Endodermal cell (in vitro differentiated cells): ENCODE measurements around the gene PTPN1. TPM values are rescaled to one million over a fixed set of nuclear protein-coding genes. Genes with fewer than 3 reads are reported as not detected.

ENCODE experiments used
- DNase-seq: peaks from one replicate; pipeline ENCODE4 v3.0.0-alpha.2; 2017
- H3K27ac ChIP-seq: 2 replicates; pipeline ENCODE4 v1.5.1; 2013; ENCODE audit warnings: mild to moderate bottlenecking, low read depth, low read length, moderate library complexity
- H3K27me3 ChIP-seq: 2 replicates; pipeline ENCODE4 v1.6.1; 2013; ENCODE audit warnings: mild to moderate bottlenecking, low read length, moderate library complexity; ENCODE audit not compliant: insufficient read depth, control insufficient read depth, poor library complexity, severe bottlenecking
- H3K36me3 ChIP-seq: 2 replicates; pipeline ENCODE4 v1.7.0; 2013; ENCODE audit warnings: mild to moderate bottlenecking, low read length, moderate library complexity; ENCODE audit not compliant: control insufficient read depth, insufficient read depth
- H3K4me1 ChIP-seq: one replicate; pipeline ENCODE4 v1.7.0; 2013; ENCODE audit warnings: low read length; ENCODE audit not compliant: control insufficient read depth, insufficient read depth
- H3K4me3 ChIP-seq: 2 replicates; pipeline ENCODE4 v1.5.1; 2013; ENCODE audit warnings: mild to moderate bottlenecking, low read length, moderate library complexity
- H3K9ac ChIP-seq: 2 replicates; pipeline ENCODE4 v1.6.1; 2013; ENCODE audit warnings: mild to moderate bottlenecking, low read length, moderate library complexity; ENCODE audit not compliant: poor library complexity, severe bottlenecking; ENCODE audit errors: extremely low read depth
- H3K9me3 ChIP-seq: 2 replicates; pipeline ENCODE4 v1.6.1; 2013; ENCODE audit warnings: mild to moderate bottlenecking, low read length, moderate library complexity; ENCODE audit not compliant: control insufficient read depth
- H3K27ac Mint-ChIP-seq: 2 replicates; pipeline ENCODE4 v1.8.0; 2020; ENCODE audit warnings: mixed read lengths
- H3K27me3 Mint-ChIP-seq: 2 replicates; pipeline ENCODE4 v1.8.0; 2021; ENCODE audit warnings: mild to moderate bottlenecking, mixed read lengths; ENCODE audit not compliant: insufficient read depth
- H3K36me3 Mint-ChIP-seq: 2 replicates; pipeline ENCODE4 v1.8.0; 2020; ENCODE audit warnings: low read depth, mixed read lengths
- H3K4me1 Mint-ChIP-seq: 2 replicates; pipeline ENCODE4 v1.8.0; 2020; ENCODE audit warnings: mixed read lengths
- H3K4me3 Mint-ChIP-seq: 2 replicates; pipeline ENCODE4 v1.8.0; 2020; ENCODE audit warnings: mild to moderate bottlenecking, moderate library complexity, mixed read lengths
- H3K9me3 Mint-ChIP-seq: 2 replicates; pipeline ENCODE4 v1.8.0; 2020; ENCODE audit warnings: mild to moderate bottlenecking, mixed read lengths
- WGBS, 2 experiments: methylation state at CpG; one replicate each; pipeline versions ENCODE4 v1.1.5 to v1.1.7; 2013; ENCODE audit warnings: missing lambda C conversion rate in 2 of 2, mixed read lengths in 1 of 2; ENCODE audit not compliant: insufficient coverage in 1 of 2, insufficient read length in 1 of 2; 5-methylcytosine and 5-hydroxymethylcytosine counted together
- total RNA-seq, 2 donors: library from RNA; stranded (reverse); fragmentation: NEBNext Ultra II Directional in 1 of 2; extraction: Animal tissue kit (Norgen Biotek cat#: 25700) in 1 of 2; gene quantifications; 2 replicates in 1 of 2; 3 replicates in 1 of 2; pipeline ENCODE4 v1.2.1, GENCODE V29; 2021
- TF ChIP-seq, protein P1 (sequence below): fragments of 200-600 bp; sonication (generic); conservative IDR thresholded peaks from 2 replicates; pipeline ENCODE4 v1.5.0; 2021; ENCODE audit warnings: antibody characterized with exemption, mild to moderate bottlenecking

The PTPN1 gene
- total RNA-seq, 2 donors from 2014 or later = 25.4 to 28.7 TPM

GRCh38 chr20:50629670-50630045 lies 119.5 kb downstream of the PTPN1 start:
- DNase-seq = no peak
- Histone ChIP-seq H3K27ac (no peak overlapping the region), H3K27me3 (no peaks in the 10 kb centered on the region), H3K4me1 (peaks cover 8% of the 10 kb centered on the region), H3K36me3 (no peaks in the 10 kb centered on the region), H3K9me3 (no peaks in the 10 kb centered on the region), H3K9ac (no peak overlapping the region), H3K4me3 (no peak overlapping the region)
- H3K9me3 Mint-ChIP-seq = no peaks in the 10 kb centered on the region
- 83 to 94% methylated on average over 2 to 7 of the region's 7 CpGs for WGBS, 2 experiments
- peaks cover 3% of the 10 kb centered on the region for H3K27me3 Mint-ChIP-seq
- H3K27ac Mint-ChIP-seq = no peak overlapping the region
- TF ChIP-seq, protein P1, sequence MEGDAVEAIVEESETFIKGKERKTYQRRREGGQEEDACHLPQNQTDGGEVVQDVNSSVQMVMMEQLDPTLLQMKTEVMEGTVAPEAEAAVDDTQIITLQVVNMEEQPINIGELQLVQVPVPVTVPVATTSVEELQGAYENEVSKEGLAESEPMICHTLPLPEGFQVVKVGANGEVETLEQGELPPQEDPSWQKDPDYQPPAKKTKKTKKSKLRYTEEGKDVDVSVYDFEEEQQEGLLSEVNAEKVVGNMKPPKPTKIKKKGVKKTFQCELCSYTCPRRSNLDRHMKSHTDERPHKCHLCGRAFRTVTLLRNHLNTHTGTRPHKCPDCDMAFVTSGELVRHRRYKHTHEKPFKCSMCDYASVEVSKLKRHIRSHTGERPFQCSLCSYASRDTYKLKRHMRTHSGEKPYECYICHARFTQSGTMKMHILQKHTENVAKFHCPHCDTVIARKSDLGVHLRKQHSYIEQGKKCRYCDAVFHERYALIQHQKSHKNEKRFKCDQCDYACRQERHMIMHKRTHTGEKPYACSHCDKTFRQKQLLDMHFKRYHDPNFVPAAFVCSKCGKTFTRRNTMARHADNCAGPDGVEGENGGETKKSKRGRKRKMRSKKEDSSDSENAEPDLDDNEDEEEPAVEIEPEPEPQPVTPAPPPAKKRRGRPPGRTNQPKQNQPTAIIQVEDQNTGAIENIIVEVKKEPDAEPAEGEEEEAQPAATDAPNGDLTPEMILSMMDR = no peak
- no peak overlapping the region for H3K4me3 Mint-ChIP-seq
- H3K4me1 Mint-ChIP-seq = peaks cover 7% of the 10 kb centered on the region
- no peaks in the 10 kb centered on the region for H3K36me3 Mint-ChIP-seq

DNA sequence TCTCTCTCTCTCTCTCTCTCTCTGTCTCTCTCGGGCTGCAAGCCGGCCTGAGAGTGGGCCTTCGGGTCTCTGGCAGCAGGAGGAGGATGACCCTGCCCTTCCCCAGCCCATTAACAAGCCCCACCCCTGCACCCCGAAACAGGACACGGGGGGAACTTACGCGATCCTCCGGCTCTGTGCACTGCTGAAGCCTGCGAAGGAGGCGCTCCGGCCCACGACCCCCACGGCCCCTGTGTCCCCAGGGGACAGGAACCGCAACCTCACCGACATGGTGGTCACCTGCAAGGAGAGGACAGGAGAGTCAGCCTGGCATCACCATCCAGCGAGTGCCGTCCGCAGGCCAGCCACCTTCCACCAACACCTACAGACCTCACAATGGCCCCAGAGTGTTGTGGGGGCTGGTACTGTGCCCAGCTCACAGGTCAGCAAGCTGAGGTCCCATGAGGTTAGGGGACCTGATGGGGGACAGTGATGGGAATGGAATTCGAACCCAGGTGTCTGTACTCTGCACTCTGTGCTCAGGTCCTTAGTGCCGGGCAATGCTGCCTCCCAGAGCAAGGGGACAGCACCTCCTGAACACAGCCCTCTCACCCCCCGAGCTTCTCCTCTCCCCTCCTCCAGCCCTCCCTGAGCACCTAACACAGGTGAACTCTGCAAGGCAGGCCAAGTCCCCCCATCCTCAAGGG lies 120.5 kb downstream of the PTPN1 start:
- Histone ChIP-seq H3K4me1 (peaks cover 8% of the 10 kb centered on the region), H3K27me3 (no peaks in the 10 kb centered on the region), H3K4me3 (no peak overlapping the region), H3K36me3 (no peaks in the 10 kb centered on the region), H3K9me3 (no peaks in the 10 kb centered on the region), H3K9ac (no peak overlapping the region), H3K27ac (no peak overlapping the region)
- no peaks in the 10 kb centered on the region for H3K36me3 Mint-ChIP-seq
- no peaks in the 10 kb centered on the region for H3K9me3 Mint-ChIP-seq
- H3K4me3 Mint-ChIP-seq = no peak overlapping the region
- H3K27ac Mint-ChIP-seq = no peak overlapping the region
- peaks cover 5% of the 10 kb centered on the region for H3K27me3 Mint-ChIP-seq
- WGBS, 2 experiments = 92 to 100% methylated on average over 3 to 21 of the region's 21 CpGs
- TF ChIP-seq, protein P1 = no peak
- DNase-seq = no peak
- H3K4me1 Mint-ChIP-seq = peaks cover 10% of the 10 kb centered on the region

DNA sequence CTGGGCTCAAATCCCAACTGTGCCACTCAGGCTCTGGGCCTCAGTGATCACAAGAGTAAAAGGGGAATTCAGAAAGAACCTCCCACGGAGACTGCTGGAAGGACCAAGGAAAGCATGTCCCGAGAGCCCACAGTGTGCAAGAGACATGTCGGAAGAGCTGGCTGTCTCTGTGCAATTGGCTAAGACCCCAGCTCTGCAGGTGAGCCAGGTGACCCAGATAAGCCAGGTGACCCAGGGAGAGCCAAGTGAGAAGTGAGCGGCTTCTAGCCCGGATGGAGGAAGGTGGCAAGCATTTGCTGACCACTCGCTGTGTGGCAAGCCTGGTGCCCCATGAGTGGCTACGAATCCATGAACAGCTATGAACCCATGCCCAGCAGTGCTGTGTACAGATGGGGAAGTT lies 122.1 kb downstream of the PTPN1 start:
- DNase-seq = no peak
- H3K9ac ChIP-seq = no peak overlapping the region
- H3K27ac ChIP-seq = no peak overlapping the region
- H3K4me1 Mint-ChIP-seq = peaks cover 23% of the 10 kb centered on the region
- no peaks in the 10 kb centered on the region for H3K36me3 ChIP-seq
- H3K9me3 Mint-ChIP-seq = no peaks in the 10 kb centered on the region
- no peaks in the 10 kb centered on the region for H3K27me3 ChIP-seq
- H3K27ac Mint-ChIP-seq = no peak overlapping the region
- H3K36me3 Mint-ChIP-seq = no peaks in the 10 kb centered on the region
- no peak overlapping the region for H3K4me3 ChIP-seq
- no peaks in the 10 kb centered on the region for H3K9me3 ChIP-seq
- H3K4me1 ChIP-seq = peaks cover 14% of the 10 kb centered on the region
- H3K27me3 Mint-ChIP-seq = peaks cover 5% of the 10 kb centered on the region
- H3K4me3 Mint-ChIP-seq = no peak overlapping the region
- TF ChIP-seq, protein P1 = no peak
- WGBS, 2 experiments = 93 to 94% methylated on average over 6 to 7 of the region's 7 CpGs
